Measurements from ENCODE around the gene AHR.
"Not testable (repeated sequence)": the region's sequence is repeated elsewhere in the genome, so short reads cannot be mapped to it uniquely, and the experiment has no call there.

AHR gene

DNA sequence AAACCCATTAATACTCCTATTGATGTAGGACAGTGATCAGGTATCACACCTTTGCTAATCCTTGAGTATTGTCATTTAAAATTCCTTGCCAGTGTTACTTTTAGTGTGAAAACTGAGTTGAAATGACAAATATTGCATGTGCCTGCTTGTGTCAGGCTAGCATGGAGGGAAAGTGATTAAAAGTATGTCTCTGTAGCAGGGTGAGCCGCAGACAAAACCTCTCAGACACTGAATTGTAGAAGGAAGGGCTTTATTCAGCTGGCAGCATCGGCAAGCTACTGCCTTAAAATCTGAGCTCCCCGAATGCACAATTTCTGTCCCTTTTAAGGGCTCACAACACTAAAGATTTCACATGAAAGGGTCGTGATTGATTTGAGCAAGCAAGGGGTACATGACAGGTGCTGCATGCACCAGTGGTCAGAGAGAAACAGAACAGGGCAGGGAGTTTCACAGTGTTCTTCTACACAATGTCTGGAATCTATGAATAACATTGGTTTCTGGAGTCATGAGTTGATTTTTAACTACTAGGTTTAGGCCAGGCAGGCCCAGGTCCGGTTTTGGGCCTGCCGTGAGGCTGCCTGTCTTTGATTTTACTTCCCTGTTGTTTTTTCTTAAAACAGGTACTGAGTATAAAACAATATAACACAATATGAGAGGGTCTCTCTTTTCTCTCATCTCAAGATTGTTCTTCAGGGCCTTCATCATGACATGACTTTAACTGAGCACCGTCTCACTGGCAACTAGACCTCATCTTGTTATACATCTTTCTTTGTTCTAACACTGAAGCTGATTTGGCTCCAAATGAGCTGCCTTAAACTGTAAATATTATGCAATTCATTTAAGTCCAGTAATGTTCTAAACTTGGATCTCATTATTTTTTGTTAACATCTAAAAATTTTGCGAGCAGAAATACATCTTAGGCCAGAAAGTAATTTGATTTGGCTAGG is 84.2 kb downstream of the AHR start:
- DNase-seq = not testable (repeated sequence)

DNA sequence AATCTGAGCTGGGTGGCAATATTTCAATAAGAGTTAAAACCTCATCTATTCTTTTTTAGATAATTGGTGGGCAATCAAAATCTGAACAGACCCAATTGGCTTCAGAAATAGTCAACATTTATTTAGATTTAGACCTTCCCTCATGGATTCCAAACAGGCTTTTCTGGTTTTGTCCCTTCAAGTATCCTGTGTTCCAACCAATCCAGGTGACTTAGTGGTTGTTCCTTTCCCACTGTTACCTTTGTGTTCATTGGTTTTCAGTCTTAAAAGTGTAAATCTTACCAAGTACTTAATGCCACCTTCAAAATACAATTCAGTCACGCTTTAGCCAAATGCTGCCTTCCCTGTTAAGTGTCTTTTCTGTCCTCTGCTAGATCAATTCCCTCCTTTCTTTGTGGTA is 85.9 kb downstream of the AHR start:
- no peak for DNase-seq

DNA sequence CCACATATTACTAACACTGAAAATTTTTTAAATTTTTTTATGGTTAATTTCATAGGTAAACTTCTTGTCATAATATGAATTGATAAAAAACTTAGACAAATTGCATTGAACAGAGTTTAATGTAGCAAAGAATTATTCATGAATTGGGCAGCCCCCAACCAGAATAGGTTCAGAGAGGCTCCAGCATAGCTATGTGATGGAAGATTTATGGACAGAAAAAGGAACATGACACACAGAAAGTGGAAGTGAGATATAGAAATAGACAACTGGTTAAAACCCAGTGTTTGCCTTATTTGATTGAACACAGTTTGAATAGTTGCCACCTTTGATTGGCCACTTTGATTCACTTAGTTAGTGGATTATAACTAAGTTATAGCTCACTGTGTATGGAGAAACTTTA is 87.2 kb downstream of the AHR start:
- no peak for DNase-seq

DNA sequence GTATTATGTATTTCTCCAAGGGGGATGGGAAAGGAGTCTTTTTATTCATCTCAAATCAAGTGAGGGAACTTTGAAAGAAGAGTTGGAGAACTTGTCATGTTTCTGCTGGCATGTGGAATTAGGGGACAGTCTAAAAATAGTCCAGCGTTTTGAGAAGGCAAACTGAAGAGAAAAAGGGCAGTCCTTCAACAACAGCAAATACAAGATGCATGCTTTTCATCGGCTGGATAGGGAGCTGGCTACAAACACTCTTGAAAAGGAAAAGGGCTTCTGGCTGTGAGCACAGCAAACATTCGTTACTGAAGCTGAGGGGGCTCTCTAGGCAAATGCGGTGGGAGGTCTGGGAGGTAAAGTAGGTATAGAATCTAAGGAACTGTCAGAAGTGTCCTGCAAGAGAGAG is 91.9 kb downstream of the AHR start:
- DNase-seq = no peak

DNA sequence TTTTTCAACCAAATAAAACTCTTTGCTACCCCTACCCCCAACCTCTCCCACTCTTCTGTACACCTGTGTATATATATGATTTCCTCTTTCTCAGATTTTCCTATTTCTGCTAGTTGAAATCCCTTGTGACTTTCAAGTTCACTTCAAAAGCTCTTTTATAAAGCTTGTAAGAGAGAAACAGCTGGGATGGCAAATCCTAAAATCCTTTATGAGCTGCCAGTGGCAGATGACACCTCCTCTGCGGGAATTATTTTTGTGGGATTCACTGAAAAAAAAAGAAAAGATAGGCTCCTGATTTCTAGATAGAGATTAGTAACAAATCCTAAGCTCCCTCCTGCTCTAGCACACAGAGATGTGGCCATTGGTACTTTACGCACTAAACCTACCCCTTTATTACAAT is 92.9 kb downstream of the AHR start:
- no peak for DNase-seq

DNA sequence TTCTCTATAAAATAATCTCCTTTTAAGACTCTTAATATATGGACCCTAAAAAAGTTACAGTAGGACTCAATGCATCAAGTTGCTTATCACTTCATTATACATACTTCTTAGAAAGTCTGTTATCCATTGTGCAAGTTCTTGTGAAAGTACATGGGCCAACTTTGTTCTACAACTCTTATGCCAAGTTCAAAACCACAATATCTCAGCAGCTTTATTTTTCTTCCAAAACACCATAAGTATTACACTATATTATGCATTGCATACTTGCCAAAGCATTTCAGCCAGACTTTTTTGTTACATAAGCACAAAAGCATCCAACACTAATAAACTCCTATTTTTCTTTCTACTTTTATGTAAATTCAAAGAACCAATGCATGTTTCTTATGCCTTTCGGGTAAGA is 94.4 kb downstream of the AHR start:
- no peak for DNase-seq

DNA sequence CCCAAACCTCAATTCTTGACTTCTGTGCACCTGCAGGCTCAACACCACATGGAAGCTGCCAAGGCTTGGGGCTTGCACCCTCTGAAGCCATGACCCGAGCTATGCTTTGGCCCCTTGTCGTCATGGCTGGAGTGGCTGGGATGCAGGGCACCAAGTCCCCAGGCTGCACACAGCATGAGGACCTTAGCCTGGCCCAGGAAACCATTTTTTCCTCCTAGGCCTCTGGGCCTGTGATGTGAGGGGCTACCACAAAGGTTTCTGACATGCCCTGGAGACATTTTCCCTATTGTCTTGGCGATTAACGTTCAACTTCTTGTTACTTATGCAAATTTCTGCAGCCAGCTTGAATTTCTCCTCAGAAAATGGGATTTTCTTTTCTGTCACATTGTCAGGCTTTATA is 96.1 kb downstream of the AHR start:
- not testable (repeated sequence) for DNase-seq
